K562 (cell line): ENCODE measurements around the gene LILRA6. TPM values are rescaled to one million over a fixed set of nuclear protein-coding genes. Genes with fewer than 3 reads are reported as not detected.
A peak's percentile ranks its signal among the peaks of the same experiment; 100 is the strongest.

Experiments
- HOXB6 ChIP-seq: fragments of 250-450 bp; sonication (Bioruptor Pico); IDR thresholded peaks from 2 replicates; pipeline ENCODE4 v1.5.1; 2022; ENCODE audit warnings: mild to moderate bottlenecking, borderline replicate concordance
- PHF8 ChIP-seq: fragments of 200-600 bp; sonication (generic); IDR thresholded peaks from 2 replicates; pipeline ENCODE4 v1.6.1; 2012; ENCODE audit warnings: mixed run types, mild to moderate bottlenecking, inconsistent platforms, low read length, moderate library complexity, borderline replicate concordance
- SAP30 ChIP-seq: fragments of 200-600 bp; sonication (generic); IDR thresholded peaks from 2 replicates; pipeline ENCODE4 v1.6.1; 2012; ENCODE audit warnings: borderline replicate concordance, low read depth, mild to moderate bottlenecking, moderate library complexity, low read length, control low read depth, inconsistent platforms; ENCODE audit not compliant: insufficient read depth, poor library complexity, severe bottlenecking
- SMAD4 ChIP-seq: fragments of 250-450 bp; sonication (Bioruptor Pico); conservative IDR thresholded peaks from 2 replicates; pipeline ENCODE4 v1.8.0; 2021; ENCODE audit warnings: inconsistent platforms, mild to moderate bottlenecking, moderate library complexity
- TGIF2 ChIP-seq: sonication (generic); formaldehyde crosslinking; IDR thresholded peaks from 2 replicates; pipeline ENCODE4 v1.8.1; 2022; ENCODE audit warnings: mild to moderate bottlenecking, missing genetic modification reagents, moderate library complexity
- ZNF175 ChIP-seq: fragments of 200-800 bp; sonication (Bioruptor generic); IDR thresholded peaks from 2 replicates; pipeline ENCODE4 v1.6.1; 2016; ENCODE audit warnings: low read depth, mild to moderate bottlenecking, missing genetic modification characterization, missing compliant biosample characterization
- polyA plus RNA-seq, 8 experiments: library from polyadenylated mRNA; depleted of rRNA in 4 of 8; stranded (reverse) in 5 of 8; unstranded in 3 of 8; fragments of >200 nt; fragmentation: Nextera tagmentation in 2 of 8; fragmentation: Illumina TruSeq in 1 of 8; extraction: Ambion mirVana in 2 of 8; extraction: Trizol in 1 of 8; gene quantifications; 2 replicates each; pipeline versions ENCODE4 v1.2.1 to v1.2.3, GENCODE V29; 2011 to 2014; ENCODE audit warnings: inconsistent platforms in 1 of 8, missing spikeins in 1 of 8
- total RNA-seq, 7 experiments: library from RNA; depleted of rRNA in 6 of 7; stranded (reverse); fragments of >200 nt in 6 of 7; fragmentation: Illumina TruSeq in 2 of 7; extraction: Trizol in 2 of 7; gene quantifications; 2 replicates each; pipeline versions ENCODE4 v1.2.1 to v1.2.3, GENCODE V29; 2011 to 2021; ENCODE audit warnings: low replicate concordance in 1 of 7
- TF ChIP-seq, protein P1 (sequence below): sonication (generic); formaldehyde crosslinking; IDR thresholded peaks from 2 replicates; pipeline ENCODE4 v1.8.0; 2022; ENCODE audit warnings: missing genetic modification reagents, mild to moderate bottlenecking, borderline replicate concordance
- TF ChIP-seq, protein P2 (sequence below): sonication (generic); formaldehyde crosslinking; IDR thresholded peaks from 2 replicates; pipeline ENCODE4 v1.8.1; 2023; ENCODE audit warnings: mild to moderate bottlenecking, missing genetic modification reagents
- TF ChIP-seq, protein P3 (sequence below): IDR thresholded peaks from 2 replicates; pipeline ENCODE4 v1.6.1; 2011; ENCODE audit not compliant: insufficient read length; ENCODE audit errors: extremely low read depth
- TF ChIP-seq, protein P4 (sequence below), 3 experiments: fragments of 200-800 bp in 1 of 3; fragments of 250-450 bp in 1 of 3; fragments of 450-650 bp in 1 of 3; sonication (Bioruptor Pico) in 1 of 3; sonication (Bioruptor generic) in 1 of 3; formaldehyde crosslinking in 1 of 3; IDR thresholded peaks; 2 replicates each; pipeline versions ENCODE4 v1.6.1 to v1.8.0; 2016 to 2022; ENCODE audit warnings: mild to moderate bottlenecking in 2 of 3, missing genetic modification characterization in 2 of 3, missing compliant biosample characterization in 1 of 3, moderate library complexity in 1 of 3
- TF ChIP-seq, protein P5 (sequence below), 2 experiments: IDR thresholded peaks; 2 replicates each; pipeline ENCODE4 v1.6.1; 2011; ENCODE audit warnings: borderline replicate concordance in 1 of 2, control low read depth in 1 of 2, low read depth in 1 of 2, low read length in 1 of 2, mild to moderate bottlenecking in 1 of 2, mixed read lengths in 1 of 2, moderate library complexity in 1 of 2; ENCODE audit not compliant: insufficient read depth in 1 of 2, insufficient read length in 1 of 2, poor library complexity in 1 of 2, severe bottlenecking in 1 of 2; ENCODE audit errors: extremely low read depth in 1 of 2

Gene LILRA6
- total and polyA plus RNA-seq, 9 of the 15 experiments (the other 6 are each of a cell fraction or from before 2014, with no cell fraction given): 0.03 TPM; not detected in 8

DNA sequence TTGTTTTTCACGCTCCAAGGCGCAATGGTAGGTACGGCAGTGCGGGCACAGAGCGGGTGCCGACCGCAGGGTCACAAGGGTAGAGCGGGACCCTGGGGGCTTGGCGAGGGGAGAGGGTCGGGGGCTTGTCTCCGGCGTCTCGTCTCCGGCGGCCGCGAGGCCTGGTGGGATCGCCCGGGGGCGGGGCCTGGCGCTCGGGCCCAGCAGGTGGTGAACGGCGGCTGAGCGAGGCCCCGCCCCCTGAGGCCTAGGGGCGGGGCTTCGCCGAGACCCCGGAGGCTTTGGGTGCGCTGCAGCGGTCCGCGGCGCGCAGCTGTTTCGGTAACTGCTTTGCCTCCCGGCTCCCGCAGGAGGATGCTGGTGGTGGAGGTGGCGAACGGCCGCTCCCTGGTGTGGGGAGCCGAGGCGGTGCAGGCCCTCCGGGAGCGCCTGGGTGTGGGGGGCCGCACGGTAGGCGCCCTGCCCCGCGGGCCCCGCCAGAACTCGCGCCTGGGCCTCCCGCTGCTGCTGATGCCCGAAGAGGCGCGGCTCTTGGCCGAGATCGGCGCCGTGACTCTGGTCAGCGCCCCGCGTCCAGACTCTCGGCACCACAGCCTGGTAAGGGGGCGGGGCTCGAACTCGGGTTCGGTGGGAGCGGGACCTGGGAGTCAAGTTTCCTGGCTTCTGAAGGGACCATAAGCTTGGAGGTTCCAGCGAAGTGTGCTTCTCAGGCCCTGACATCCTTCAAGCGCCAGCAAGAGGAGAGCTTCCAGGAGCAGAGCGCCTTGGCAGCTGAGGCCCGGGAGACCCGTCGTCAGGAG lies 51.4 kb downstream of the LILRA6 start, which contains the start of gene TSEN34 (continued):
- TF ChIP-seq, protein P1, sequence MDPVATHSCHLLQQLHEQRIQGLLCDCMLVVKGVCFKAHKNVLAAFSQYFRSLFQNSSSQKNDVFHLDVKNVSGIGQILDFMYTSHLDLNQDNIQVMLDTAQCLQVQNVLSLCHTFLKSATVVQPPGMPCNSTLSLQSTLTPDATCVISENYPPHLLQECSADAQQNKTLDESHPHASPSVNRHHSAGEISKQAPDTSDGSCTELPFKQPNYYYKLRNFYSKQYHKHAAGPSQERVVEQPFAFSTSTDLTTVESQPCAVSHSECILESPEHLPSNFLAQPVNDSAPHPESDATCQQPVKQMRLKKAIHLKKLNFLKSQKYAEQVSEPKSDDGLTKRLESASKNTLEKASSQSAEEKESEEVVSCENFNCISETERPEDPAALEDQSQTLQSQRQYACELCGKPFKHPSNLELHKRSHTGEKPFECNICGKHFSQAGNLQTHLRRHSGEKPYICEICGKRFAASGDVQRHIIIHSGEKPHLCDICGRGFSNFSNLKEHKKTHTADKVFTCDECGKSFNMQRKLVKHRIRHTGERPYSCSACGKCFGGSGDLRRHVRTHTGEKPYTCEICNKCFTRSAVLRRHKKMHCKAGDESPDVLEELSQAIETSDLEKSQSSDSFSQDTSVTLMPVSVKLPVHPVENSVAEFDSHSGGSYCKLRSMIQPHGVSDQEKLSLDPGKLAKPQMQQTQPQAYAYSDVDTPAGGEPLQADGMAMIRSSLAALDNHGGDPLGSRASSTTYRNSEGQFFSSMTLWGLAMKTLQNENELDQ (CRISPR knock-in tag): no peak
- TF ChIP-seq TGIF2 (CRISPR knock-in tag) (peak; percentile 68; the same call in 1 of the 2 replicates), ZNF175 (CRISPR knock-in tag) (0 out of 2 replicates have a peak, but pooled peaks have one; percentile 41), HOXB6 (no peak), SAP30 (no peak), SMAD4 (CRISPR knock-in tag) (0 out of 2 replicates have a peak, but pooled peaks have one; percentile 56), PHF8 (peak; percentile 77; the same call in 1 of the 2 replicates)
- TF ChIP-seq, protein P2, sequence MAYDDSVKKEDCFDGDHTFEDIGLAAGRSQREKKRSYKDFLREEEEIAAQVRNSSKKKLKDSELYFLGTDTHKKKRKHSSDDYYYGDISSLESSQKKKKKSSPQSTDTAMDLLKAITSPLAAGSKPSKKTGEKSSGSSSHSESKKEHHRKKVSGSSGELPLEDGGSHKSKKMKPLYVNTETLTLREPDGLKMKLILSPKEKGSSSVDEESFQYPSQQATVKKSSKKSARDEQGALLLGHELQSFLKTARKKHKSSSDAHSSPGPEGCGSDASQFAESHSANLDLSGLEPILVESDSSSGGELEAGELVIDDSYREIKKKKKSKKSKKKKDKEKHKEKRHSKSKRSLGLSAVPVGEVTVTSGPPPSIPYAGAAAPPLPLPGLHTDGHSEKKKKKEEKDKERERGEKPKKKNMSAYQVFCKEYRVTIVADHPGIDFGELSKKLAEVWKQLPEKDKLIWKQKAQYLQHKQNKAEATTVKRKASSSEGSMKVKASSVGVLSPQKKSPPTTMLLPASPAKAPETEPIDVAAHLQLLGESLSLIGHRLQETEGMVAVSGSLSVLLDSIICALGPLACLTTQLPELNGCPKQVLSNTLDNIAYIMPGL (CRISPR knock-in tag): no peak
- TF ChIP-seq, protein P3, sequence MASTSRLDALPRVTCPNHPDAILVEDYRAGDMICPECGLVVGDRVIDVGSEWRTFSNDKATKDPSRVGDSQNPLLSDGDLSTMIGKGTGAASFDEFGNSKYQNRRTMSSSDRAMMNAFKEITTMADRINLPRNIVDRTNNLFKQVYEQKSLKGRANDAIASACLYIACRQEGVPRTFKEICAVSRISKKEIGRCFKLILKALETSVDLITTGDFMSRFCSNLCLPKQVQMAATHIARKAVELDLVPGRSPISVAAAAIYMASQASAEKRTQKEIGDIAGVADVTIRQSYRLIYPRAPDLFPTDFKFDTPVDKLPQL: no peak
- TF ChIP-seq, protein P4, sequence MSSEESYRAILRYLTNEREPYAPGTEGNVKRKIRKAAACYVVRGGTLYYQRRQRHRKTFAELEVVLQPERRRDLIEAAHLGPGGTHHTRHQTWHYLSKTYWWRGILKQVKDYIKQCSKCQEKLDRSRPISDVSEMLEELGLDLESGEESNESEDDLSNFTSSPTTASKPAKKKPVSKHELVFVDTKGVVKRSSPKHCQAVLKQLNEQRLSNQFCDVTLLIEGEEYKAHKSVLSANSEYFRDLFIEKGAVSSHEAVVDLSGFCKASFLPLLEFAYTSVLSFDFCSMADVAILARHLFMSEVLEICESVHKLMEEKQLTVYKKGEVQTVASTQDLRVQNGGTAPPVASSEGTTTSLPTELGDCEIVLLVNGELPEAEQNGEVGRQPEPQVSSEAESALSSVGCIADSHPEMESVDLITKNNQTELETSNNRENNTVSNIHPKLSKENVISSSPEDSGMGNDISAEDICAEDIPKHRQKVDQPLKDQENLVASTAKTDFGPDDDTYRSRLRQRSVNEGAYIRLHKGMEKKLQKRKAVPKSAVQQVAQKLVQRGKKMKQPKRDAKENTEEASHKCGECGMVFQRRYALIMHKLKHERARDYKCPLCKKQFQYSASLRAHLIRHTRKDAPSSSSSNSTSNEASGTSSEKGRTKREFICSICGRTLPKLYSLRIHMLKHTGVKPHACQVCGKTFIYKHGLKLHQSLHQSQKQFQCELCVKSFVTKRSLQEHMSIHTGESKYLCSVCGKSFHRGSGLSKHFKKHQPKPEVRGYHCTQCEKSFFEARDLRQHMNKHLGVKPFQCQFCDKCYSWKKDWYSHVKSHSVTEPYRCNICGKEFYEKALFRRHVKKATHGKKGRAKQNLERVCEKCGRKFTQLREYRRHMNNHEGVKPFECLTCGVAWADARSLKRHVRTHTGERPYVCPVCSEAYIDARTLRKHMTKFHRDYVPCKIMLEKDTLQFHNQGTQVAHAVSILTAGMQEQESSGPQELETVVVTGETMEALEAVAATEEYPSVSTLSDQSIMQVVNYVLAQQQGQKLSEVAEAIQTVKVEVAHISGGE (CRISPR knock-in tag; IDR thresholded peaks at IDR 0.05): 0 out of 6 replicates have a peak, but pooled peaks of 1 of the 3 experiments have one; percentile 19
- TF ChIP-seq, protein P5, sequence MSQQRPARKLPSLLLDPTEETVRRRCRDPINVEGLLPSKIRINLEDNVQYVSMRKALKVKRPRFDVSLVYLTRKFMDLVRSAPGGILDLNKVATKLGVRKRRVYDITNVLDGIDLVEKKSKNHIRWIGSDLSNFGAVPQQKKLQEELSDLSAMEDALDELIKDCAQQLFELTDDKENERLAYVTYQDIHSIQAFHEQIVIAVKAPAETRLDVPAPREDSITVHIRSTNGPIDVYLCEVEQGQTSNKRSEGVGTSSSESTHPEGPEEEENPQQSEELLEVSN (IDR thresholded peaks at IDR 0.05; ENCODE audit: borderline replicate concordance in 1 of 2, extremely low read depth in 1 of 2, insufficient read depth in 1 of 2, insufficient read length in 1 of 2, low read depth in 1 of 2, low read length in 1 of 2, poor library complexity in 1 of 2, severe bottlenecking in 1 of 2): no peak
